Left cardiac atrium (tissue), 4 donors: Measurements from ENCODE around the gene UGT1A8. TPM values are rescaled to one million over a fixed set of nuclear protein-coding genes. Genes with fewer than 3 reads are reported as not detected.
"Not testable (repeated sequence)": the region's sequence is repeated elsewhere in the genome, so short reads cannot be mapped to it uniquely, and the experiment has no call there.

ENCODE experiments used
- ATAC-seq, 2 donors: fragments of 200-7000 bp; cut with Tn5 transposase; one replicate each; pipeline ENCODE4 v1.9.1; 2020; ENCODE audit warnings: mild to moderate bottlenecking in 2 of 2, moderate library complexity in 2 of 2
- DNase-seq: peaks from one replicate; pipeline ENCODE4 v3.0.0-alpha.2; 2020
- intact Hi-C, 2 donors: fragments of 100-400 bp; cut with DNase I; formaldehyde crosslinking; loops; one replicate each; pipeline versions ENCODE4 v1.14.1 to v1.15.1; 2022 to 2023
- total RNA-seq, 2 donors: library from RNA; stranded (reverse); fragmentation: NEBNext Ultra II Directional; extraction: Animal tissue kit (Norgen Biotek cat#: 25700); gene quantifications; one replicate each; pipeline ENCODE4 v1.2.1, GENCODE V29; 2021
- donor health status: DM: no; HTN: yes; CAD: no.
- donor health status: DM: no; HTN: yes; CAD: no; lungs with severe emphysema.
- donor health status: DM: yes; HTN: yes; CAD: no.
- donor health status: Dilated cardiomyopathy.

The UGT1A8 gene
- total RNA-seq, 2 donors from 2014 or later = not detected

GRCh38 chr2:233679196-233679595 is 61.8 kb downstream of the UGT1A8 start:
- ATAC-seq (no peak), DNase-seq (no peak)
- intact Hi-C loops = no loop called here

GRCh38 chr2:233680361-233681045 is 63.1 kb downstream of the UGT1A8 start:
- DNase-seq = no peak
- no peak for ATAC-seq
- intact Hi-C loops = no loop called here

GRCh38 chr2:233681521-233682099 is 64.2 kb downstream of the UGT1A8 start, which contains the start of gene UGT1A7:
UGT1A7 (plus strand) TSS chr2:233681901; CDS start chr2:233681938, 37 bp downstream.
- no peak for ATAC-seq
- intact Hi-C loops = no loop called here
- no peak for DNase-seq

- intact Hi-C loops = no loop called here
- ATAC-seq (no peak), DNase-seq (no peak)
Observed at GRCh38 chr2:233684640-233685039, 67.2 kb downstream of the UGT1A8 start.

- intact Hi-C loops = no loop called here
- DNase-seq (no peak), ATAC-seq (no peak)
Observed at GRCh38 chr2:233686928-233687327, 69.5 kb downstream of the UGT1A8 start.

GRCh38 chr2:233688341-233688740 is 70.9 kb downstream of the UGT1A8 start:
- DNase-seq = no peak
- intact Hi-C loops = no loop called here
- ATAC-seq = no peak

- DNase-seq = no peak
- ATAC-seq = no peak
- intact Hi-C loops = no loop called here
Observed at GRCh38 chr2:233689031-233689430, 71.6 kb downstream of the UGT1A8 start.

GRCh38 chr2:233689501-233689900 is 72.1 kb downstream of the UGT1A8 start:
- DNase-seq = no peak
- ATAC-seq = no peak
- intact Hi-C loops = no loop called here

GRCh38 chr2:233690444-233690843 is 73.0 kb downstream of the UGT1A8 start:
- DNase-seq (no peak), ATAC-seq (no peak)
- intact Hi-C loops = no loop called here

GRCh38 chr2:233691443-233692433 is 74.3 kb downstream of the UGT1A8 start:
- no peak for ATAC-seq
- intact Hi-C loops = no loop called here
- no peak for DNase-seq

- intact Hi-C loops = no loop called here
- no peak for DNase-seq
- ATAC-seq = no peak
Observed at GRCh38 chr2:233692648-233693047, 75.2 kb downstream of the UGT1A8 start, which contains the start of gene UGT1A6. UGT1A6 (plus strand) TSS chr2:233692890; CDS start chr2:233693005, 115 bp downstream.

GRCh38 chr2:233693963-233694362 is 76.5 kb downstream of the UGT1A8 start:
- DNase-seq (no peak), ATAC-seq (no peak)
- intact Hi-C loops = no loop called here

GRCh38 chr2:233698740-233699139 is 81.3 kb downstream of the UGT1A8 start:
- intact Hi-C loops = no loop called here
- no peak for ATAC-seq
- no peak for DNase-seq

- DNase-seq (no peak), ATAC-seq (no peak)
- intact Hi-C loops = no loop called here
Observed at GRCh38 chr2:233699424-233700027, 82.1 kb downstream of the UGT1A8 start.

GRCh38 chr2:233700028-233700635 is 82.7 kb downstream of the UGT1A8 start:
- intact Hi-C loops = no loop called here
- no peak for DNase-seq
- ATAC-seq = peak in 1 of 2 donors; percentile 44

GRCh38 chr2:233700842-233701241 is 83.4 kb downstream of the UGT1A8 start:
- ATAC-seq, intact Hi-C loops, DNase-seq: not testable (repeated sequence)

GRCh38 chr2:233702238-233702637 is 84.8 kb downstream of the UGT1A8 start:
- ATAC-seq = no peak
- DNase-seq = no peak
- intact Hi-C loops = no loop called here

GRCh38 chr2:233705911-233706506 is 88.6 kb downstream of the UGT1A8 start:
- intact Hi-C loops = no loop called here
- peak in 1 of 2 donors; percentile 75 for ATAC-seq
- no peak for DNase-seq
